K562 (cell line): ENCODE measurements around the gene NTPCR. TPM values are rescaled to one million over a fixed set of nuclear protein-coding genes. Genes with fewer than 3 reads are reported as not detected.

ENCODE experiments used
- ATAC-seq: fragments of 200-7000 bp; cut with Tn5 transposase; 3 replicates; pipeline ENCODE4 v1.9.1; 2020; ENCODE audit warnings: moderate library complexity
- BruUV-seq: library from RNA; stranded (reverse); fragments of 400-500 nt; replicated peaks from 2 replicates; lab custom pipeline; 2021; lab: Mats Ljungman, UMichigan
- CTCF ChIA-PET: fragments of 300-600 bp; formaldehyde crosslinking; extraction: SDS; loops from one replicate; lab custom pipeline; 2021; ENCODE audit warnings: low intra/inter-chr PET ratio; lab: Yijun Ruan, JAX
- POLR2A ChIA-PET: fragments of 300-600, 350-650 bp; sonication (Branson Sonifier 250); formaldehyde crosslinking; extraction: SDS; loops from one replicate; lab custom pipeline; 2021; ENCODE audit warnings: antibody characterized with exemption, inconsistent platforms; lab: Yijun Ruan, JAX
- DNase-seq, 4 experiments: peaks; one replicate each; pipeline versions ENCODE4 v3.0.0 to v3.0.0-alpha.2; 2011 to 2018; ENCODE audit warnings: low spot score in 3 of 4, mixed read lengths in 3 of 4; ENCODE audit errors: extremely low read depth in 1 of 4
- FAIRE-seq: peaks from 2 replicates; lab custom pipeline; 2011; peaks lifted over from hg19 to GRCh38; lab: Jason Lieb, UNC
- H2AFZ ChIP-seq: 2 replicates; pipeline ENCODE4 v1.6.0; 2011; ENCODE audit warnings: low read depth, low read length, control low read depth, inconsistent platforms
- H3K27ac ChIP-seq: fragments of 200-600 bp; 3 replicates; pipeline ENCODE4 v1.8.0; 2011; ENCODE audit warnings: low read depth, mild to moderate bottlenecking, control low read depth, inconsistent platforms, low read length, moderate library complexity, mixed read lengths; ENCODE audit errors: extremely low read depth
- H3K27me3 ChIP-seq, 2 experiments: fragments of 300-600 bp in 1 of 2; 2 replicates in 1 of 2; 3 replicates in 1 of 2; pipeline versions ENCODE4 v1.6.0 to v1.8.0; 2011; ENCODE audit warnings: inconsistent platforms in 2 of 2, low read length in 2 of 2, mild to moderate bottlenecking in 1 of 2, mixed read lengths in 1 of 2, moderate library complexity in 1 of 2; ENCODE audit not compliant: control insufficient read depth in 2 of 2, insufficient read depth in 2 of 2
- H3K36me3 ChIP-seq: fragments of 300-600 bp; 3 replicates; pipeline ENCODE4 v1.8.0; 2011; ENCODE audit warnings: mild to moderate bottlenecking, low read length, inconsistent platforms; ENCODE audit not compliant: control insufficient read depth, insufficient read depth
- H3K4me1 ChIP-seq, 2 experiments: fragments of 200-600 bp in 1 of 2; replicated peaks in 1 of 2; 2 replicates in 1 of 2; 3 replicates in 1 of 2; pipeline versions ENCODE4 v1.5.1 to v1.8.0; 2011; ENCODE audit warnings: inconsistent platforms in 2 of 2, low read length in 2 of 2, mild to moderate bottlenecking in 1 of 2, mixed read lengths in 1 of 2, moderate library complexity in 1 of 2; ENCODE audit not compliant: control insufficient read depth in 2 of 2, insufficient read depth in 2 of 2
- H3K4me2 ChIP-seq: 2 replicates; pipeline ENCODE4 v1.6.1; 2011; ENCODE audit warnings: low read length, control low read depth, inconsistent platforms, mixed read lengths; ENCODE audit not compliant: insufficient read depth
- H3K4me3 ChIP-seq: fragments of 200-600 bp; sonication (generic), shearing (Covaris generic); 2 replicates; pipeline ENCODE4 v1.5.1; 2016; ENCODE audit warnings: control low read depth, inconsistent platforms
- H3K79me2 ChIP-seq: fragments of 200-600 bp; 3 replicates; pipeline ENCODE4 v1.8.0; 2011; ENCODE audit warnings: low read length, inconsistent platforms; ENCODE audit not compliant: control insufficient read depth, insufficient read depth
- H3K9ac ChIP-seq, 2 experiments: 2 replicates each; pipeline versions ENCODE4 v1.6.0 to v1.6.1; 2011; ENCODE audit warnings: low read depth in 2 of 2, low read length in 2 of 2, control low read depth in 1 of 2, inconsistent platforms in 1 of 2, mild to moderate bottlenecking in 1 of 2, mixed read lengths in 1 of 2; ENCODE audit not compliant: insufficient read depth in 1 of 2
- H3K9me1 ChIP-seq: one replicate; pipeline ENCODE4 v1.6.0; 2011; ENCODE audit warnings: inconsistent platforms, mild to moderate bottlenecking, low read length, moderate library complexity; ENCODE audit not compliant: control insufficient read depth, insufficient read depth
- H3K9me3 ChIP-seq: replicated peaks from 2 replicates; pipeline ENCODE4 v1.5.1; 2011; ENCODE audit warnings: low read depth, low read length, inconsistent platforms; ENCODE audit not compliant: control insufficient read depth, insufficient read depth
- H4K20me1 ChIP-seq: replicated peaks from 2 replicates; pipeline ENCODE4 v1.6.1; 2011; ENCODE audit warnings: low read length, inconsistent platforms, mixed read lengths; ENCODE audit not compliant: control insufficient read depth, insufficient read depth
- ARNT ChIP-seq, 2 experiments: fragments of 450-650 bp; IDR thresholded peaks; 2 replicates each; pipeline ENCODE4 v1.6.1; 2016; ENCODE audit warnings: mild to moderate bottlenecking in 1 of 2
- FUS ChIP-seq: fragments of 200-400 bp; formaldehyde crosslinking; optimal IDR thresholded peaks from 2 replicates; pipeline ENCODE3; 2017; ENCODE audit warnings: low read depth, low read length
- MIER1 ChIP-seq: fragments of 450-650 bp; IDR thresholded peaks from 2 replicates; pipeline ENCODE4 v1.6.1; 2016; ENCODE audit warnings: antibody characterized with exemption, mild to moderate bottlenecking, low read depth
- NCOA6 ChIP-seq: fragments of 450-650 bp; IDR thresholded peaks from 2 replicates; pipeline ENCODE4 v1.6.1; 2017; ENCODE audit warnings: mild to moderate bottlenecking
- NFXL1 ChIP-seq: fragments of 450-650 bp; formaldehyde crosslinking; IDR thresholded peaks from 2 replicates; pipeline ENCODE4 v1.4.0; 2021; ENCODE audit warnings: mild to moderate bottlenecking
- NR2C2 ChIP-seq, 2 experiments: fragments of 200-800 bp in 1 of 2; sonication (Bioruptor generic) in 1 of 2; sonication (generic) in 1 of 2; formaldehyde crosslinking in 1 of 2; IDR thresholded peaks; 2 replicates each; pipeline versions ENCODE4 v1.6.1 to v1.8.0; 2016 to 2022; ENCODE audit warnings: mild to moderate bottlenecking in 1 of 2, missing compliant biosample characterization in 1 of 2, missing genetic modification characterization in 1 of 2, missing genetic modification reagents in 1 of 2
- RBM14 ChIP-seq: fragments of 200-400 bp; formaldehyde crosslinking; IDR thresholded peaks from 2 replicates; pipeline ENCODE4 v1.6.1; 2018; ENCODE audit warnings: low read depth, mild to moderate bottlenecking, low read length, moderate library complexity, borderline replicate concordance; ENCODE audit not compliant: insufficient read depth
- RBM17 ChIP-seq: fragments of 200-400 bp; formaldehyde crosslinking; IDR thresholded peaks from 2 replicates; pipeline ENCODE4 v1.6.1; 2017; ENCODE audit warnings: low read depth, mild to moderate bottlenecking, low read length, borderline replicate concordance
- ZNF589 ChIP-seq: fragments of 200-800 bp; sonication (Bioruptor generic); IDR thresholded peaks from 2 replicates; pipeline ENCODE4 v1.6.1; 2016; ENCODE audit warnings: low read depth, missing genetic modification characterization, missing compliant biosample characterization
- ZNF644 ChIP-seq: fragments of 200-800 bp; sonication (Bioruptor generic); IDR thresholded peaks from 2 replicates; pipeline ENCODE4 v1.6.1; 2016; ENCODE audit warnings: low read depth, missing genetic modification characterization, missing compliant biosample characterization
- WGBS: fragments of 100-300 bp; shearing (Covaris generic); methylation state at CpG from one replicate; pipeline ENCODE4 v1.1.6; 2016; ENCODE audit warnings: low coverage, mixed read lengths; ENCODE audit not compliant: insufficient coverage; ENCODE audit errors: missing lambda C conversion rate; 5-methylcytosine and 5-hydroxymethylcytosine counted together
- in situ Hi-C: fragments of 300-500 bp; cut with MboI; formaldehyde crosslinking; loops from 4 replicates; pipeline ENCODE4 v1.15.0; 2018; ENCODE audit warnings: inconsistent platforms, mixed read lengths
- intact Hi-C: fragments of 100-400 bp; cut with micrococcal nuclease; formaldehyde crosslinking; loops from 2 replicates; pipeline ENCODE4 v1.14.2; 2022
- polyA plus RNA-seq, 8 experiments: library from polyadenylated mRNA; depleted of rRNA in 4 of 8; stranded (reverse) in 5 of 8; unstranded in 3 of 8; fragments of >200 nt; fragmentation: Nextera tagmentation in 2 of 8; fragmentation: Illumina TruSeq in 1 of 8; extraction: Ambion mirVana in 2 of 8; extraction: Trizol in 1 of 8; gene quantifications; 2 replicates each; pipeline versions ENCODE4 v1.2.1 to v1.2.3, GENCODE V29; 2011 to 2014; ENCODE audit warnings: inconsistent platforms in 1 of 8, missing spikeins in 1 of 8
- total RNA-seq, 7 experiments: library from RNA; depleted of rRNA in 6 of 7; stranded (reverse); fragments of >200 nt in 6 of 7; fragmentation: Illumina TruSeq in 2 of 7; extraction: Trizol in 2 of 7; gene quantifications; 2 replicates each; pipeline versions ENCODE4 v1.2.1 to v1.2.3, GENCODE V29; 2011 to 2021; ENCODE audit warnings: low replicate concordance in 1 of 7
- TF ChIP-seq, protein P1 (sequence below), 2 experiments: IDR thresholded peaks; 2 replicates each; pipeline ENCODE4 v1.6.1; 2011; ENCODE audit warnings: borderline replicate concordance in 1 of 2, control low read depth in 1 of 2, low read depth in 1 of 2, low read length in 1 of 2, mild to moderate bottlenecking in 1 of 2, mixed read lengths in 1 of 2, moderate library complexity in 1 of 2; ENCODE audit not compliant: insufficient read depth in 1 of 2, insufficient read length in 1 of 2, poor library complexity in 1 of 2, severe bottlenecking in 1 of 2; ENCODE audit errors: extremely low read depth in 1 of 2
- TF ChIP-seq, protein P2 (sequence below), 2 experiments: fragments of 450-650 bp; IDR thresholded peaks; 2 replicates each; pipeline ENCODE4 v1.6.1; 2016; ENCODE audit warnings: mild to moderate bottlenecking in 2 of 2, borderline replicate concordance in 1 of 2, low read depth in 1 of 2, moderate library complexity in 1 of 2

The NTPCR gene
- total and polyA plus RNA-seq, 9 of the 15 experiments (the other 6 are each of a cell fraction or from before 2014, with no cell fraction given): 19.3 to 105 (median 48.8) TPM

DNA sequence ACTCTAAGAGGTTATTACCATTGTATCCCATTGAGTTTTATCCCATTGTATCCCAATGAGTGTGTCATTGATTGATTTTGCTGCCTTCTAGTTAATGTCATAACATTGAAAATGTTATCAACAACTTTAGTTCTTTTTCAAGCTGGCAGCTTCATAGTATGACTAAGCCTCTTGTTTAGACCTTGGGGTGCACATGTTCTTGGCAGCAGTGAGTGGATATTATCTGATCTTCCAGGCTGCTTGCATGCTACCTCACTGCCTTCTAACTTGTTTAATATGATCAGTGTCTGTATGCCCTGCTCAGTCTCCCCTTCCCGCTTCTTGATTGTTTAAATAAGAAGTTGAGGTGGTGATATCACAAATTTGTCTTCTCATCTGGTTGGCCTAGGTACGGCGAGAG, 24.6 kb downstream of the NTPCR start:
- no peak for DNase-seq
- H3K27ac ChIP-seq: no peak overlapping the region
- no peaks in the 10 kb centered on the region for H3K9me1 ChIP-seq
- WGBS: 85% methylated on average over 3 of the region's 3 CpGs
- H2AFZ ChIP-seq: no peak overlapping the region
- no peaks in the 10 kb centered on the region; the same call in none of the 2 replicates for H3K9me3 ChIP-seq
- no peak overlapping the region for H3K4me2 ChIP-seq
- peaks cover 49% of the 10 kb centered on the region; the same call in 2 of the 3 replicates for H3K36me3 ChIP-seq
- no peaks in the 10 kb centered on the region for H4K20me1 ChIP-seq
- ChIA-PET CTCF (no interaction called here), POLR2A (no interaction called here)
- in situ Hi-C loops: no loop called here
- no peak for FAIRE-seq
- no TSS peak for BruUV-seq
- no peak for ATAC-seq
- no peaks in the 10 kb centered on the region for H3K79me2 ChIP-seq
- no peak overlapping the region for H3K9ac ChIP-seq
- H3K27me3 ChIP-seq: no peaks in the 10 kb centered on the region
- intact Hi-C loops: no loop called here
- no peak overlapping the region for H3K4me3 ChIP-seq
- H3K4me1 ChIP-seq: no peaks in the 10 kb centered on the region
- TF ChIP-seq NFXL1 (CRISPR knock-in tag): no peak
- TF ChIP-seq ARNT (IDR thresholded peaks at IDR 0.05): no peak
- TF ChIP-seq NCOA6: no peak
- TF ChIP-seq RBM14: no peak
- TF ChIP-seq, protein P1, sequence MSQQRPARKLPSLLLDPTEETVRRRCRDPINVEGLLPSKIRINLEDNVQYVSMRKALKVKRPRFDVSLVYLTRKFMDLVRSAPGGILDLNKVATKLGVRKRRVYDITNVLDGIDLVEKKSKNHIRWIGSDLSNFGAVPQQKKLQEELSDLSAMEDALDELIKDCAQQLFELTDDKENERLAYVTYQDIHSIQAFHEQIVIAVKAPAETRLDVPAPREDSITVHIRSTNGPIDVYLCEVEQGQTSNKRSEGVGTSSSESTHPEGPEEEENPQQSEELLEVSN (IDR thresholded peaks at IDR 0.05; ENCODE audit: borderline replicate concordance in 1 of 2, extremely low read depth in 1 of 2, insufficient read depth in 1 of 2, insufficient read length in 1 of 2, low read depth in 1 of 2, low read length in 1 of 2, poor library complexity in 1 of 2, severe bottlenecking in 1 of 2): no peak
- TF ChIP-seq FUS: no peak
- TF ChIP-seq ZNF589 (CRISPR knock-in tag): no peak
- no peak for TF ChIP-seq RBM17
- no peak for TF ChIP-seq NR2C2 (CRISPR knock-in tag; IDR thresholded peaks at IDR 0.05)
- TF ChIP-seq NR2C2 (tag; IDR thresholded peaks at IDR 0.05): no peak
- TF ChIP-seq, protein P2, sequence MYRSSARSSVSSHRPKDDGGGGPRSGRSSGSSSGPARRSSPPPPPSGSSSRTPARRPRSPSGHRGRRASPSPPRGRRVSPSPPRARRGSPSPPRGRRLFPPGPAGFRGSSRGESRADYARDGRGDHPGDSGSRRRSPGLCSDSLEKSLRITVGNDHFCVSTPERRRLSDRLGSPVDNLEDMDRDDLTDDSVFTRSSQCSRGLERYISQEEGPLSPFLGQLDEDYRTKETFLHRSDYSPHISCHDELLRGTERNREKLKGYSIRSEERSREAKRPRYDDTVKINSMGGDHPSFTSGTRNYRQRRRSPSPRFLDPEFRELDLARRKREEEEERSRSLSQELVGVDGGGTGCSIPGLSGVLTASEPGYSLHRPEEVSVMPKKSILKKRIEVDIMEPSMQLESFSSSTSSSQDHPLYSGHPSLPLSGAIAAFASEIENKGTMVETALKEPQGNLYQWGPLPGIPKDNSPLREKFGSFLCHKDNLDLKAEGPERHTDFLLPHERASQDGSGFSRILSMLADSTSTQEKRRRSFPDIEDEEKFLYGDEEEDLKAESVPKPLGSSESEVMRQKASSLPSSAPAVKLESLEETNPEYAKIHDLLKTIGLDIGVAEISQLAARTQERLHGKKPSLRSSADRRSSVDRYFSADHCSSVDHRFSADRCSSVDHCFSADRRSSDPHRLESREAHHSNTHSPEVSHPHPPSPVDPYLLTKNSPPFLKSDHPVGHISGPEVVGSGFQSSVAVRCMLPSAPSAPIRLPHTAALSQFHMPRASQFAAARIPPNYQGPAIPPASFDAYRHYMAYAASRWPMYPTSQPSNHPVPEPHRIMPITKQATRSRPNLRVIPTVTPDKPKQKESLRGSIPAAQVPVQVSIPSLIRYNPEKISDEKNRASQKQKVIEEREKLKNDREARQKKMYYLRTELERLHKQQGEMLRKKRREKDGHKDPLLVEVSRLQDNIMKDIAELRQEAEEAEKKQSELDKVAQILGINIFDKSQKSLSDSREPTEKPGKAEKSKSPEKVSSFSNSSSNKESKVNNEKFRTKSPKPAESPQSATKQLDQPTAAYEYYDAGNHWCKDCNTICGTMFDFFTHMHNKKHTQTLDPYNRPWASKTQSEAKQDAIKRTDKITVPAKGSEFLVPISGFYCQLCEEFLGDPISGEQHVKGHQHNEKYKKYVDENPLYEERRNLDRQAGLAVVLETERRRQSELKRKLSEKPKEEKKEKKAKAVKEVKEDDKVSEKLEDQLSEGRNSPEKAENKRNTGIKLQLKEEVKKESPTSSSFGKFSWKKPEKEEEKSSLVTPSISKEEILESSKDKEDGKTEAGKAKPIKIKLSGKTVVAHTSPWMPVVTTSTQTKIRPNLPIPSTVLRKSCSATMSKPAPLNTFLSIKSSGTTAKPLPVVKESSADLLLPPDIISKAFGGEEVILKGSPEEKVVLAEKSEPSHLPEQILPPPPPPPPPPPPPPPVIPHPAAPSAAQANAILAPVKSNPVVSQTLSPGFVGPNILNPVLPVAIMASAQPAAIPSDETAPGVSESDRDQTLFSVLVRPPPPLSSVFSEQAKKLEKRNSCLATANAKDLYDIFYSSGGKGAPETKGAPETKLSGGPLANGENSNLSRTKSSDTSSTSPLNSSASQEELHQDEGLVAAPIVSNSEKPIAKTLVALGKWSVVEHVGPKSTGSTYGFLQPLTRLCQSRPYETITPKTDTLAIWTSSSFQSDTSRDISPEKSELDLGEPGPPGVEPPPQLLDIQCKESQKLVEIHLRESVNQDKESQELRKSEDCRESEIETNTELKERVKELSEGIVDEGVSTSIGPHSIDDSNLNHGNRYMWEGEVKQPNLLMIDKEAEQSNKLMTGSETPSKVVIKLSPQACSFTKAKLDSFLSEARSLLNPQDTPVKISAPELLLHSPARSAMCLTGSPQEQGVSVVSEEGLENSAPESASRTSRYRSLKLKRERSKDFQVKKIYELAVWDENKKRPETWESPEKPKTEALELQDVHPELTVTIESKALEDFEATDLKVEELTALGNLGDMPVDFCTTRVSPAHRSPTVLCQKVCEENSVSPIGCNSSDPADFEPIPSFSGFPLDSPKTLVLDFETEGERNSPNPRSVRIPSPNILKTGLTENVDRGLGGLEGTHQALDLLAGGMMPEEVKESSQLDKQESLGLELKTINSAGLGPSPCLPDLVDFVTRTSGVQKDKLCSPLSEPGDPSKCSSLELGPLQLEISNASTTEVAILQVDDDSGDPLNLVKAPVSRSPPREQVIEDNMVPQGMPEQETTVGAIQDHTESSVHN (IDR thresholded peaks at IDR 0.05; ENCODE audit: borderline replicate concordance in 1 of 2, low read depth in 1 of 2): no peak
- no peak for TF ChIP-seq MIER1
- TF ChIP-seq ZNF644: no peak
